Epithelial cell of esophagus (primary cell): Measurements from ENCODE around the gene DDX25.

Experiments
- DNase-seq: peaks from one replicate; pipeline ENCODE4 v3.0.0; 2010; ENCODE audit warnings: low read depth
- H3K4me3 ChIP-seq: 2 replicates; pipeline ENCODE4 v1.5.1; 2011; ENCODE audit warnings: mild to moderate bottlenecking, low read length, control low read depth
- CTCF ChIP-seq: IDR thresholded peaks from 2 replicates; pipeline ENCODE4 v1.5.1; 2011; ENCODE audit warnings: low read depth, mild to moderate bottlenecking, low read length, control low read depth, inconsistent platforms; ENCODE audit not compliant: insufficient read depth; ENCODE audit errors: missing control alignments

The DDX25 gene

GRCh38 chr11:125959931-125960330 is 55.6 kb downstream of the DDX25 start:
- H3K4me3 ChIP-seq: no peak overlapping the region
- DNase-seq: no peak
- no peak for TF ChIP-seq CTCF

GRCh38 chr11:125960771-125961170 is 56.5 kb downstream of the DDX25 start:
- TF ChIP-seq CTCF: no peak
- H3K4me3 ChIP-seq: no peak overlapping the region
- no peak for DNase-seq

DNA sequence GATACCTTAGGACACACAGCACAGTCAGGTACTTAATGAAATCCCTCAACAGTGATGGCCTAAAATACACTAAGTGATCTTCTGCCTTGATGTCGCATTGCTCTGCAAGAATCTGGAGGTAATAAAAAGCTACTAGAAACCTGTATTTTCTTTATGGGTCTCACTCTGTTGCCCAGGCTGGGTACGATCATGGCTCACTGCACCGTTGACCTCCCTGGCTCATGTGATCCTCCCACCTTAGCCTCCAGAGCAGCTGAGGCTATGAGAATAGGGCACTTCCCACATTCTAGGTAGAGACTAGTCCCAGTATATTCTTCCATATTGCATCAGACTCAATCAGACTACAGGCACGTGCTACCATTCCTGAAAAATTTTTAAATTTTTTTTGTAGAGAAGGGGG is 63.2 kb downstream of the DDX25 start:
- TF ChIP-seq CTCF: no peak
- DNase-seq: no peak
- no peak overlapping the region for H3K4me3 ChIP-seq

- TF ChIP-seq CTCF: no peak
- H3K4me3 ChIP-seq: no peak overlapping the region
- DNase-seq: peak; percentile 77
Measured at GRCh38 chr11:125968354-125968753, 64.0 kb downstream of the DDX25 start.

- no peak for DNase-seq
- TF ChIP-seq CTCF: no peak
- H3K4me3 ChIP-seq: no peak overlapping the region
Measured at GRCh38 chr11:125971618-125972017, 67.3 kb downstream of the DDX25 start.

- TF ChIP-seq CTCF: no peak
- no peak overlapping the region for H3K4me3 ChIP-seq
- DNase-seq: no peak
Measured at GRCh38 chr11:125974284-125974683, 70.0 kb downstream of the DDX25 start.

DNA sequence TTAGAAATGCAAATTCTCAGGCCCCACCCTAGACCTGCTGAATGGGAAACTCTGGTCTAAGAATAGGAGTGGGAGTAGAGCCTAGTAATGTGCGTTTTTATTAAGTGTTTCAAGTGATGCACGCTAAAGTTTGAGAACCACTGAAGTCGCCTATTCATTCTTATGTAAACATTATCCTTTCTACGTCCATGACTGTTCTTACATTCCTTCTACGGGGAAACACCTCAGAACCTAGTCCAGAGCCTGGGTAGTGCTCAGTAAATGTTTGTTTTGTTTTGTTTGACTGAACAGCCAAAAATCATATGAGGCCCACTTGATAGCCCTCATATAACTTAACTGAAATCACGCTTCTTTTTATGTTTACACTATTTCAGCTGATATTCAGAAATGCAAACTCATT is 71.3 kb downstream of the DDX25 start:
- peak; percentile 38 for DNase-seq
- no peak for TF ChIP-seq CTCF

More for the DNA sequence above, 71.3 kb downstream of the DDX25 start:
- H3K4me3 ChIP-seq: no peak overlapping the region
